Progenitor cell of endocrine pancreas (in vitro differentiated cells): ENCODE data around the gene PKDREJ. TPM values are rescaled to one million over a fixed set of nuclear protein-coding genes. Genes with fewer than 3 reads are reported as not detected.

ENCODE experiments used
- DNase-seq: peaks from one replicate; pipeline ENCODE4 v3.0.0; 2021; ENCODE audit warnings: low spot score; ENCODE audit not compliant: unreplicated experiment
- H3K27ac Mint-ChIP-seq: 2 replicates; pipeline ENCODE4 v1.8.0; 2021; ENCODE audit warnings: mild to moderate bottlenecking, moderate library complexity, mixed read lengths
- H3K27me3 Mint-ChIP-seq: 2 replicates; pipeline ENCODE4 v1.8.0; 2021; ENCODE audit warnings: mixed read lengths
- H3K36me3 Mint-ChIP-seq: 2 replicates; pipeline ENCODE4 v1.8.0; 2022; ENCODE audit warnings: mixed read lengths; ENCODE audit not compliant: insufficient read depth
- H3K4me1 Mint-ChIP-seq: 2 replicates; pipeline ENCODE4 v1.8.0; 2021; ENCODE audit warnings: low read depth, mixed read lengths
- H3K4me3 Mint-ChIP-seq: 2 replicates; pipeline ENCODE4 v1.8.0; 2021; ENCODE audit warnings: low read depth, mild to moderate bottlenecking, moderate library complexity, mixed read lengths
- H3K9me3 Mint-ChIP-seq: 2 replicates; pipeline ENCODE4 v1.8.0; 2021; ENCODE audit warnings: low read depth, mixed read lengths
- total RNA-seq: library from RNA; stranded (reverse); gene quantifications from 2 replicates; pipeline ENCODE4 v1.2.1, GENCODE V29; 2021
- TF ChIP-seq, protein P1 (sequence below): fragments of 200-600 bp; sonication (generic); IDR thresholded peaks from one replicate; pipeline ENCODE4 v1.5.0; 2021; ENCODE audit warnings: antibody characterized with exemption, mild to moderate bottlenecking; ENCODE audit not compliant: unreplicated experiment

Gene PKDREJ
- total RNA-seq, 1 donor from 2014 or later = not detected

- TF ChIP-seq, protein P1, sequence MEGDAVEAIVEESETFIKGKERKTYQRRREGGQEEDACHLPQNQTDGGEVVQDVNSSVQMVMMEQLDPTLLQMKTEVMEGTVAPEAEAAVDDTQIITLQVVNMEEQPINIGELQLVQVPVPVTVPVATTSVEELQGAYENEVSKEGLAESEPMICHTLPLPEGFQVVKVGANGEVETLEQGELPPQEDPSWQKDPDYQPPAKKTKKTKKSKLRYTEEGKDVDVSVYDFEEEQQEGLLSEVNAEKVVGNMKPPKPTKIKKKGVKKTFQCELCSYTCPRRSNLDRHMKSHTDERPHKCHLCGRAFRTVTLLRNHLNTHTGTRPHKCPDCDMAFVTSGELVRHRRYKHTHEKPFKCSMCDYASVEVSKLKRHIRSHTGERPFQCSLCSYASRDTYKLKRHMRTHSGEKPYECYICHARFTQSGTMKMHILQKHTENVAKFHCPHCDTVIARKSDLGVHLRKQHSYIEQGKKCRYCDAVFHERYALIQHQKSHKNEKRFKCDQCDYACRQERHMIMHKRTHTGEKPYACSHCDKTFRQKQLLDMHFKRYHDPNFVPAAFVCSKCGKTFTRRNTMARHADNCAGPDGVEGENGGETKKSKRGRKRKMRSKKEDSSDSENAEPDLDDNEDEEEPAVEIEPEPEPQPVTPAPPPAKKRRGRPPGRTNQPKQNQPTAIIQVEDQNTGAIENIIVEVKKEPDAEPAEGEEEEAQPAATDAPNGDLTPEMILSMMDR = no peak
- Mint-ChIP-seq H3K27me3 (no peaks in the 10 kb centered on the region), H3K27ac (no peak overlapping the region), H3K4me1 (peaks cover 21% of the 10 kb centered on the region), H3K36me3 (peaks cover 19% of the 10 kb centered on the region), H3K9me3 (no peaks in the 10 kb centered on the region), H3K4me3 (peak overlapping the region; percentile 91)
- no peak for DNase-seq
Observed at GRCh38 chr22:46295277-46295971, 32.3 kb upstream of the PKDREJ start.

DNA sequence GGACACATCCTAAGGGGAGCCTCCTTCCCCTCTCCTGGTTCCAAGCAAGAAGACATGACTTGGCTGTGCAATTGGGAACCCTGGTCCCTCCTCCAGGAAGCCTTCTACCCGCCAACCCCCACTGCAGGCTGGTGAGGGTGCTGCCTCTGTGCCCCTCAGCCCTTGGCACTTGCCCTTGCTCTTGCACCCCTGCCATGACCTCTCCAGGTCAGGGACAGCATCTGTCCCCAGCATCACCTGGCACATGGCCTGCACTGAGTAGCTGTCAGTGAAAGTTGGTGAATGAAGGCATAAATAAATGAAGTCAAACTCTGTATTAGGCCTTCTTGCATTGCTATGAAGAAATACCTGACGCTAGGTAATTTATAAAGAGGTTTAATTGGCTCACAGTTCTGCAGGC lies 31.6 kb upstream of the PKDREJ start:
- DNase-seq = no peak
- no peaks in the 10 kb centered on the region for H3K27me3 Mint-ChIP-seq
- peaks cover 21% of the 10 kb centered on the region for H3K4me1 Mint-ChIP-seq
- no peak overlapping the region for H3K27ac Mint-ChIP-seq
- H3K9me3 Mint-ChIP-seq = no peaks in the 10 kb centered on the region
- TF ChIP-seq, protein P1 = no peak
- peaks cover 20% of the 10 kb centered on the region for H3K36me3 Mint-ChIP-seq
- peak overlapping the region; percentile 31 for H3K4me3 Mint-ChIP-seq

DNA sequence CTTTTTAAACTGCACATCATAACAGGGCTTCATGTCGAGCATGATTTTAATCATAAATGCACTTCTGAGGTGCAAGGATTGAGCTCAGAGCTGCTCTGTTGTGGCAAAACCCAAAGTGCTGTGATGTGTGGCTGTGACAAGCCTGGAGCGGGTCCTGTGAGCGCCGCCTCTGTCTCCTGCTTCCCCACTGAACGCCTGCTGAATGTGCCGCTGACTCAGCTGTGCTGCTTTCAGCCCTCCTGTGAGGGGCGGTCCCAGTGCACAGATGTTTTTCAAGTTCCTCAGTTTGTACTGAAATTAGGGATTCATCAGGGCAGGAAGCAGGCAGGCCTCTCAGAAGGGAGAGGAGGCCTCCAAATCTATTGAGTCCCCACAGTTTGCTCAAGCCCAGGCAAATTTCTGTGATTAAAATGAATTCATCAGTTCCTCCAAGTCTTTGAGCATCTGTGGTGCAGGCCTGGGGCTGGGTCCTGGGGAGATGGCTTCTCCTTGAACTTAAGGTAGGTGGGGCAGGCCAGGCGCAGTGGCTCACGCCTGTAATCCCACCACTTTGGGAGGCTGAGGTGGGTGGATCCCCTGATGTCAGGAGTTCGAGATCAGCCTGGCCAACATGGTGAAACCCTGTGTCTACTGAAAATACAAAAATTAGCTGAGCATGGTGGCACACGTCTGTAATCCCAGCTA lies 30.6 kb upstream of the PKDREJ start:
- Mint-ChIP-seq H3K36me3 (peaks cover 14% of the 10 kb centered on the region), H3K9me3 (no peaks in the 10 kb centered on the region), H3K27ac (no peak overlapping the region), H3K27me3 (no peaks in the 10 kb centered on the region), H3K4me3 (no peak overlapping the region), H3K4me1 (peaks cover 15% of the 10 kb centered on the region)
- DNase-seq = no peak
- TF ChIP-seq, protein P1 = no peak

- TF ChIP-seq, protein P1 = no peak
- Mint-ChIP-seq H3K27me3 (no peaks in the 10 kb centered on the region), H3K36me3 (peaks cover 12% of the 10 kb centered on the region), H3K9me3 (no peaks in the 10 kb centered on the region), H3K4me3 (no peak overlapping the region), H3K4me1 (peaks cover 13% of the 10 kb centered on the region), H3K27ac (peak overlapping the region; percentile 67)
- DNase-seq = no peak
Observed at GRCh38 chr22:46292732-46293131, 29.6 kb upstream of the PKDREJ start.

DNA sequence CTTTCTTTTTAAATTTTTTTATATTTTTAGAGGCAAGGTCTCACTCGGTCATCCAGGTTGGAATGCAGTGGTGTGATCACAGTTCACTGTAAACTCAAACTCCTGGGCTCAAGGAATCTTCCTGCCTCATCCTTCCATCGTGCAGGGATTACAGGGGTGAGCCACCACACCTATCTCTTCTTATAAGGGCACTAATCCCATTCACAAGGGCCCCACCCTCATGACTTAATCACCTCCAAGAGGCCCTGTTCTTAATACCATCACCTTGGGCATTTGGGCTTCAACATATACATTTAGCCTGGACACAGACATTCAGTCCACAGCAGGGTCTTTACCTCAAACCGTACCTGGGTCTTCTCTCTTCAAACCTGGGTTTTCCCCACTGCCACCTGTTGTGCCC lies 29.0 kb upstream of the PKDREJ start:
- TF ChIP-seq, protein P1 = no peak
- H3K36me3 Mint-ChIP-seq = peaks cover 15% of the 10 kb centered on the region
- H3K4me1 Mint-ChIP-seq = peaks cover 8% of the 10 kb centered on the region

More for the DNA sequence above, 29.0 kb upstream of the PKDREJ start:
- no peak overlapping the region for H3K27ac Mint-ChIP-seq
- H3K4me3 Mint-ChIP-seq = no peak overlapping the region
- no peaks in the 10 kb centered on the region for H3K9me3 Mint-ChIP-seq
- no peak for DNase-seq
- H3K27me3 Mint-ChIP-seq = no peaks in the 10 kb centered on the region
